ENCODE data around the gene C10orf53. TPM values are rescaled to one million over a fixed set of nuclear protein-coding genes. Genes with fewer than 3 reads are reported as not detected.

Gene C10orf53
- total RNA-seq, 4 donors from 2014 or later: not detected

- TF ChIP-seq EP300 (IDR thresholded peaks at IDR 0.05) (no peak), POLR2A (IDR thresholded peaks at IDR 0.05) (no peak), CTCF (IDR thresholded peaks at IDR 0.05) (no peak)
- 76 to 82% methylated on average over 8 to 11 of the region's 11 CpGs for WGBS, 2 donors
- no peak for DNase-seq (ENCODE audit: low spot score in 2 of 2)
- H3K4me1 ChIP-seq: no peaks in the 10 kb centered on the region
- peaks cover 0 to 5% (median 0%) of the 10 kb centered on the region in 4 donors for H3K9me3 ChIP-seq
- H3K27me3 ChIP-seq: no peaks in the 10 kb centered on the region
- no peak overlapping the region for H3K27ac ChIP-seq
- H3K4me3 ChIP-seq: no peak overlapping the region
- no peaks in the 10 kb centered on the region for H3K36me3 ChIP-seq
Observed at GRCh38 chr10:49653273-49653929, 26.1 kb upstream of the C10orf53 start.

GRCh38 chr10:49654036-49654693 lies 25.3 kb upstream of the C10orf53 start:
- Histone ChIP-seq H3K27me3 (no peaks in the 10 kb centered on the region), H3K9me3 (peaks cover 0 to 12% (median 0%) of the 10 kb centered on the region in 4 donors), H3K27ac (no peak overlapping the region), H3K4me1 (no peaks in the 10 kb centered on the region), H3K4me3 (no peak overlapping the region), H3K36me3 (no peaks in the 10 kb centered on the region)
- no peak for DNase-seq (ENCODE audit: low spot score in 2 of 2)
- WGBS, 2 donors: 42 to 62% methylated on average over 5 of the region's 5 CpGs
- TF ChIP-seq EP300 (IDR thresholded peaks at IDR 0.05) (no peak), POLR2A (IDR thresholded peaks at IDR 0.05) (no peak), CTCF (IDR thresholded peaks at IDR 0.05) (no peak)

GRCh38 chr10:49655099-49655498 lies 24.4 kb upstream of the C10orf53 start:
- no peaks in the 10 kb centered on the region for H3K4me1 ChIP-seq
- H3K4me3 ChIP-seq: no peak overlapping the region
- H3K9me3 ChIP-seq: peaks cover 0 to 22% (median 0%) of the 10 kb centered on the region in 4 donors
- WGBS, 2 donors: 85 to 88% methylated on average over 15 to 18 of the region's 18 CpGs
- DNase-seq (ENCODE audit: low spot score in 2 of 2): no peak
- no peak overlapping the region for H3K27ac ChIP-seq
- no peak for TF ChIP-seq POLR2A (IDR thresholded peaks at IDR 0.05)
- no peak for TF ChIP-seq CTCF (IDR thresholded peaks at IDR 0.05)
- TF ChIP-seq EP300 (IDR thresholded peaks at IDR 0.05): no peak
- H3K36me3 ChIP-seq: no peaks in the 10 kb centered on the region
- H3K27me3 ChIP-seq: no peaks in the 10 kb centered on the region

GRCh38 chr10:49656845-49657493 lies 22.5 kb upstream of the C10orf53 start:
- TF ChIP-seq CTCF (IDR thresholded peaks at IDR 0.05) (no peak), POLR2A (IDR thresholded peaks at IDR 0.05) (no peak), EP300 (IDR thresholded peaks at IDR 0.05) (no peak)
- H3K4me1 ChIP-seq: no peaks in the 10 kb centered on the region
- no peaks in the 10 kb centered on the region for H3K36me3 ChIP-seq
- no peak overlapping the region for H3K27ac ChIP-seq
- WGBS, 2 donors: 82 to 84% methylated on average over 9 of the region's 9 CpGs
- H3K4me3 ChIP-seq: no peak overlapping the region
- no peak for DNase-seq (ENCODE audit: low spot score in 2 of 2)
- H3K9me3 ChIP-seq: peaks cover 0 to 26% (median 0%) of the 10 kb centered on the region in 4 donors
- H3K27me3 ChIP-seq: no peaks in the 10 kb centered on the region

- Histone ChIP-seq H3K27ac (no peak overlapping the region), H3K36me3 (no peaks in the 10 kb centered on the region), H3K27me3 (no peaks in the 10 kb centered on the region), H3K4me3 (no peak overlapping the region), H3K4me1 (no peaks in the 10 kb centered on the region), H3K9me3 (peaks cover 0 to 26% (median 0%) of the 10 kb centered on the region in 4 donors)
- 88 to 100% methylated on average over 1 of the region's 1 CpG for WGBS, 2 donors
- no peak for DNase-seq (ENCODE audit: low spot score in 2 of 2)
- TF ChIP-seq EP300 (IDR thresholded peaks at IDR 0.05) (no peak), CTCF (IDR thresholded peaks at IDR 0.05) (no peak), POLR2A (IDR thresholded peaks at IDR 0.05) (no peak)
Observed at GRCh38 chr10:49657606-49658005, 21.8 kb upstream of the C10orf53 start.

All from tibial nerve (tissue), 4 donors.